Naive thymus-derived CD8-positive, alpha-beta T cell (primary cell): Measurements from ENCODE around the gene LEMD2. TPM values are rescaled to one million over a fixed set of nuclear protein-coding genes. Genes with fewer than 3 reads are reported as not detected.
A peak's percentile ranks its signal among the peaks of the same experiment; 100 is the strongest.

Source experiments
- ATAC-seq, 2 donors: fragments of 150-1000 bp; cut with Tn5 transposase in 1 of 2; sonication (Bioruptor Pico), chemical (Tn5 transposase) in 1 of 2; 1 replicate in 1 of 2; 2 replicates in 1 of 2; pipeline ENCODE4 v1.10.0; 2021; ENCODE audit warnings: mild to moderate bottlenecking in 2 of 2, moderate library complexity in 2 of 2
- POLR2A ChIA-PET: fragments of 350-600 bp; sonication (Branson Sonifier 250); formaldehyde crosslinking; loops from one replicate; lab custom pipeline; 2021; ENCODE audit warnings: antibody characterized with exemption; lab: Charles Lee
- DNase-seq, 10 donors: peaks; one replicate each; pipeline versions ENCODE4 v3.0.0 to v3.0.0-alpha.2; 2020 to 2022
- H3K27ac Mint-ChIP-seq, 10 donors: one replicate each; pipeline ENCODE4 v1.8.0; 2020 to 2022; ENCODE audit warnings: mild to moderate bottlenecking in 10 of 10, mixed read lengths in 10 of 10, moderate library complexity in 4 of 10, inconsistent platforms in 1 of 10
- H3K27me3 Mint-ChIP-seq, 5 donors: one replicate each; pipeline ENCODE4 v1.8.0; 2021 to 2022; ENCODE audit warnings: mixed read lengths in 5 of 5
- H3K36me3 Mint-ChIP-seq, 3 donors: one replicate each; pipeline ENCODE4 v1.8.0; 2020 to 2022; ENCODE audit warnings: mixed read lengths in 3 of 3, mild to moderate bottlenecking in 2 of 3, inconsistent platforms in 1 of 3
- H3K4me1 Mint-ChIP-seq, 4 donors: one replicate each; pipeline ENCODE4 v1.8.0; 2021 to 2022; ENCODE audit warnings: mixed read lengths in 4 of 4
- H3K4me3 Mint-ChIP-seq, 10 donors: one replicate each; pipeline ENCODE4 v1.8.0; 2020 to 2022; ENCODE audit warnings: mild to moderate bottlenecking in 10 of 10, mixed read lengths in 10 of 10, moderate library complexity in 6 of 10, inconsistent platforms in 1 of 10
- H3K9me3 Mint-ChIP-seq, 9 donors: one replicate each; pipeline ENCODE4 v1.8.0; 2020 to 2022; ENCODE audit warnings: mixed read lengths in 9 of 9, mild to moderate bottlenecking in 3 of 9, inconsistent platforms in 1 of 9, moderate library complexity in 1 of 9
- polyA plus RNA-seq, 3 donors: library from polyadenylated mRNA; unstranded; fragments of 300-500 nt; fragmentation: Illumina TruSeq; gene quantifications; one replicate each; pipeline ENCODE4 v1.2.3, GENCODE V29; 2021
- total RNA-seq, 8 experiments: library from RNA in 2 of 8; stranded (reverse) in 2 of 8; gene quantifications; one replicate each; pipeline ENCODE4 v1.2.3 and lab custom pipeline; 2021 to 2026

Gene LEMD2
- total and polyA plus RNA-seq, 5 experiments from 2014 or later: 24.6 to 128 (median 43.9) TPM

DNA sequence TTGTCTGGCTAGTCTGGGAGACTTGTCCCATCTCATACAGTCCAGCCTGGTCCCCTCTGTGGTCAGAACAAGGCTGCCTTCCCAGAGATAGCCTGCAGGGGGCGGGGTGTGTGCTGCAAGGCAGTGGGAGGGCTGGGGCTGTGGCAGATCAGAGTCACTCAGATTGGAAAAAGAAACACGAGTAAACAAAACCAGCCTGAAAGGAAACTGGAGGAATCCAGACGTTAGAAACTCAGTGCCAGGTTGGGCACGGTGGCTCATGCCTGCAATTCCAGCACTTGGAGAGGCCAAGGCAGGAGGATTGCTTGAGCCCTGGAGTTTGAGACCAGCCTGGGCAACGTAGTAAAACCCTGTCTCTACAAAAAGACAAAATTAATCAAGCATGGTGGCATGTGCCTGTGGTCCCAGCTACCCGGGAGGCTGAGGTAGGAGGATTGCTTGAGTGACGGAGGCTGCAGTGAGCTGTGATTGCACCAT, 20.2 kb downstream of the LEMD2 start:
- peak overlapping the region in 1 of 10 donors; percentile 68 for H3K27ac Mint-ChIP-seq
- ATAC-seq: peak; percentile 61 to 67

DNA sequence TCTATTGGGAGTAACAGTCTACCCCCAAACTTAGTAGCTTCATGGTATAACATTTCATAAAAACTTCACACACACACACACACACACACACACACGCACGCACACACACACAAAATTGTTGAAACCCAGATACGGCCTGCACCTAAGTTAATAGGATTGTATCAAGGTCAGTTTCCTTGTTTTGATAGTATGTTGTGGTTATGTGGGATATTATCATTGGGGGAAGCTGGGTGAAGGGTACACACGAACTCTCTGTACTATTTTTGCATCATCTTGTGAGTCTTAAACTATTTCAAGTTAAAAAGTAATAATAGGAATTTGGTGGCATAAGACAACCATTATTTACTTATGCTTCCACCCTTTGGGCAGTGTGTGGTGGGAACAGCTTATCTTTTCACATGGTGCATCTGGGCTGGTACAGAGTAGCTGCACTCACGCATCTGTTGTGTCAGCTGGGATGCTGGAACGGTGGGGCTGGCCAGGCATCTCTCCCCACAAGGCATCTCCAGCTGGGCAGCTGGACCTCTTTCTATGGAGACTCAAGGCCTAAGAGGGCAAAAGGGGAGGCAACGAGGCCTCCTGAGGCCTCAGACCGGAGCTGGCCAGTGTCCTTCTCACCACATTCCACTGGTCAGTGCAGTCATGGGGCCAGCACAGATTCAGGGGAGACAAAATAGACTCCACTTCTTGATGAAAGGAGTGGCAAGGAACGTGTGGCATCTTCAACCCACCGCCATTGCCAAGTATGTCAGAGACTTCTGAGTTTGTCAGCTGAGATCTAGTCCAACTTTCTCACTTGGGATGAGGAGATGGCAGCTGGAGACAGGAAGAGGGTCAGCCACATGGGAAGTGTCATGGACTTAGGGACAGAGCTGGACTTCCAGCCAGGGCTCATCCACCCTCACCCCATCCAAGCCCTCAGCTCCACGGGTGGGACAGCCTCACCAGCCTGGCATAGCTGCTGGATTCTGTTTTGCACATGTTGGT, 21.7 kb downstream of the LEMD2 start:
- Mint-ChIP-seq H3K4me3 (no peak overlapping the region), H3K27me3 (peaks cover 2 to 40% (median 17%) of the 10 kb centered on the region in 5 donors), H3K9me3 (peaks cover 0 to 1% (median 0%) of the 10 kb centered on the region in 9 donors), H3K4me1 (peaks cover 5 to 17% (median 10%) of the 10 kb centered on the region in 4 donors), H3K36me3 (peaks cover 0 to 6% (median 0%) of the 10 kb centered on the region in 3 donors), H3K27ac (no peak overlapping the region)
- ATAC-seq (no peak), DNase-seq (no peak)
- POLR2A ChIA-PET: interaction anchor here (0.8 kb wide), 1 partner anchor 9 kb away, joined by 3 read pairs; no protein-coding TSS in a partner anchor

More for the DNA sequence above, 20.2 kb downstream of the LEMD2 start:
- H3K4me1 Mint-ChIP-seq: peaks cover 8 to 22% (median 16%) of the 10 kb centered on the region in 4 donors
- H3K27me3 Mint-ChIP-seq: peaks cover 1 to 37% (median 16%) of the 10 kb centered on the region in 5 donors
- H3K9me3 Mint-ChIP-seq: peaks cover 0 to 1% (median 0%) of the 10 kb centered on the region in 9 donors
- POLR2A ChIA-PET: no interaction called here
- H3K4me3 Mint-ChIP-seq: no peak overlapping the region
- DNase-seq: peak; percentile 39 to 84 (median 60)
- peaks cover 0 to 21% (median 0%) of the 10 kb centered on the region in 3 donors for H3K36me3 Mint-ChIP-seq

DNA sequence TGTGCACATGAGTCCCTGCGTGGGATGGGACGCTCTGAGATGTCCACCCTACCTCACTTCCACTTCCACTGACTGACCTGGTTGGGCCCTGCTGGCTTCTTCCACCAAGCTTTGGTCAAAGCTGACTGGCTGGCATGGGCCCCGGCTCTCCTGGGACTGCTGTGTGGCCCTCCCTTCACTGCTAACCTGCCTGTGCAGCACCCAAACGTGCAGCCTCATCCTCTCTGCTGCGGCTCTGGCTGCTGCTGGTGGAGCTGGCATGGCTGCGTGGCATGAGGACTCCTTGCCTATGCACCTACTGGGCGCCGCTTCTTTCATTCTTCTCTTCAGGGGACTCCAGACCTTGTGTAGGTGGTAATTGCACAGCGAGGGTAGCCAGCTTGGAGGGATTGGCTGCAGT, 23.6 kb downstream of the LEMD2 start:
- peaks cover 0 to 2% (median 0%) of the 10 kb centered on the region in 3 donors for H3K36me3 Mint-ChIP-seq
- H3K4me1 Mint-ChIP-seq: peaks cover 0 to 17% (median 5%) of the 10 kb centered on the region in 4 donors
- peaks cover 2 to 40% (median 19%) of the 10 kb centered on the region in 5 donors for H3K27me3 Mint-ChIP-seq
- H3K9me3 Mint-ChIP-seq: peaks cover 0 to 1% (median 0%) of the 10 kb centered on the region in 9 donors
- H3K27ac Mint-ChIP-seq: no peak overlapping the region
- H3K4me3 Mint-ChIP-seq: no peak overlapping the region
- DNase-seq (no peak), ATAC-seq (no peak)
- POLR2A ChIA-PET: interaction anchor here (0.7 kb wide), 1 partner anchor 65 kb away, joined by 3 read pairs; no protein-coding TSS in a partner anchor

DNA sequence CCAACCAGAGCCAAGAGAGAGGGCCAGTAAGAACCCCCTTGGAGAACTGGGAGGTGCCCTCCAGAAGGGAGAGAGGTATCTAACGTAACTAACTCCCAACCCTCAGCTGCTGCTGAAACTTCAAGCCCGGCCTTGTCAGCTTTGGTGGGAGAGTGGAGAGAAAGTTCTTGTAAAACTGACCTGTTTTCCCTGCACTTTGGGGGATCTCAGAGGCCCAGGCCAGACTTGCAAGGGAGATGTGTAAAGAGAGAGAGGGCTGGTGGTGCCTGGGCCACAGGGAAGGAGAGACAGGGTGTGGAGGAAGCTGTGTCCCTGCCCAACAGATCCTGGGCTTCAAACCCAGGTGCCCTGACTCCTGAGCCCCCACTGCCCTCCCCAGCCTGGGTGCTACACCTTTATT, 24.9 kb downstream of the LEMD2 start:
- DNase-seq: no peak
- peaks cover 0 to 19% (median 5%) of the 10 kb centered on the region in 4 donors for H3K4me1 Mint-ChIP-seq
- H3K9me3 Mint-ChIP-seq: peaks cover 0 to 1% (median 0%) of the 10 kb centered on the region in 9 donors
- no peak overlapping the region for H3K4me3 Mint-ChIP-seq
- no peak for ATAC-seq
- H3K27ac Mint-ChIP-seq: peak overlapping the region in 1 of 10 donors; percentile 49
- peaks cover 0 to 2% (median 0%) of the 10 kb centered on the region in 3 donors for H3K36me3 Mint-ChIP-seq
- POLR2A ChIA-PET: no interaction called here
- H3K27me3 Mint-ChIP-seq: peaks cover 2 to 40% (median 19%) of the 10 kb centered on the region in 5 donors

DNA sequence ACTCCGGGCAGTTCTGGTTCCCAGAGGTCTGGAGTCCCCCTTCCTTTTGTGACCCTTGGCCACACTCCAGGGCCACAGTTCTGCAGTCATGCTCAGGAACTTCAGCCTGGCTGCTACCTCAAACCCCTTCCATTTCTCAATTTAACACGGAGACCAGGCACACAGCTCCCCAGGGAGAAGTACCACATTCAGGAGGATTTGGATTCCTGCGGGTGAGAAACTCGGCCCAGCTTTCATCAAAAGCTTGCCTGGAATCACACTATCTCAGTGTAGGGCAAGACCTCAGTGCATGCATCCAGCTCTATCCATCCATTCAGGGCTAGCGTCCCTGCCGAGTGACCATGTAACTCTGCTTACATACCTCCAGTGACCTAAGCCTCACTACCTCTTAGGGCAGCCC, 25.4 kb downstream of the LEMD2 start:
- Mint-ChIP-seq H3K27ac (peak overlapping the region in 1 of 10 donors; percentile 50), H3K9me3 (peaks cover 0 to 1% (median 0%) of the 10 kb centered on the region in 9 donors), H3K4me1 (peaks cover 0 to 15% (median 5%) of the 10 kb centered on the region in 4 donors), H3K27me3 (peaks cover 1 to 40% (median 17%) of the 10 kb centered on the region in 5 donors), H3K36me3 (peaks cover 0 to 2% (median 0%) of the 10 kb centered on the region in 3 donors), H3K4me3 (no peak overlapping the region)
- ATAC-seq (no peak), DNase-seq (no peak)
- POLR2A ChIA-PET: no interaction called here

DNA sequence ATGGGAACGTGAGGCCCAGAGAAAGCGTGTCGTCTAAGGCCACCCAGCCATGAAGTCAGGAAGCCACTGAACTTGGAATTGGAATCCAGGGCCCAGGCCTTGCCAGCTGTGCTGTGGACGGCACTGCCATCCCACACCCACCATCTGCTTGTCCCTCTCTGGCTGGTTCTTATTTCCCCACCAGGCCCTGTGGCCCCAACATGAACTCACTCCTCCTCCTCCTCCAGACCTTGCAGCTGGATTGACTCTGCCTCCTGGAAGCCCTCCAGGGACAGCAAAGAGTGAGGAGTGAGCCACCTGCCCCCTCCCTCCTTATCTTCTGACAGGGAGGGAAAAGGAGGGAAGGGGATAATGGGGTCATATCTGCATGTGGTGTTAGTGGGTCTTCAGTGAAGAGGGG, 26.2 kb downstream of the LEMD2 start:
- peaks cover 0 to 13% (median 4%) of the 10 kb centered on the region in 4 donors for H3K4me1 Mint-ChIP-seq
- DNase-seq (no peak), ATAC-seq (no peak)
- H3K9me3 Mint-ChIP-seq: peaks cover 0 to 1% (median 0%) of the 10 kb centered on the region in 9 donors
- no peak overlapping the region for H3K27ac Mint-ChIP-seq
- peaks cover 0 to 2% (median 0%) of the 10 kb centered on the region in 3 donors for H3K36me3 Mint-ChIP-seq
- H3K4me3 Mint-ChIP-seq: no peak overlapping the region
- POLR2A ChIA-PET: no interaction called here
- H3K27me3 Mint-ChIP-seq: peaks cover 1 to 40% (median 12%) of the 10 kb centered on the region in 5 donors

DNA sequence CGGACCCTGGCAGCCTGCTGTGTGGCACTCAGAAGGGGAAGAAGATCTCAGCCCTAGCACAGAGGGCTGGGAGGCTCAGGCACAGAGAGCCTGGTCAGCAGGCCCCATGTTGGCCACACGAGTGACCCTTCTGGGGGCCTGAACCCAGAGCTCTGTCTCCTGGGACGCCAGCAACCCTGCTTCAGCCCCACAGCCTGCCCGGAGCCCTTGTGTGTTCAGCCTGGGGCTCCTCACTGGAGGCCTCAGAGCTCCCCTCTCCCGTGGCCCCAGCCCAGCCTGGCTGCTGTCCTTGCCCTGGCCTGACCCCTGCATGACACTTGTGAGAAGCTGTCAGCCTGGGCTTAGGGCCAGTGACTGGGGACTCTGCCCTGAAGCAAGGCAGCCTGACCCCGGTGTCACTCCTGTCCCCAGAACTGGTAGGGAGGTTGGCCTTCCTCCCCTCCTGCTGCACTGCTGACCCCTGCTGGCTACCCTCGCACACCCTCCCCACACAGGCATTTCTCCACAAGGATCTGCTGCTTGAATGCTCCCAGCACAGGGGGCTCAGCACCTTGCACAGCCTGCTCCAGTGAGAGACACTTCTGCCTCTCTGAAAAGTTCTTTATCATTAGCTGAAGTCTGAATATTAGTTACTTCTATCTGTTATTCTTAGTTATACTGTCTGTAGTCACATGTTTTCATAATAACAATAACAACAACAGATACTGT, 26.9 kb downstream of the LEMD2 start:
- H3K27me3 Mint-ChIP-seq: peaks cover 1 to 35% (median 8%) of the 10 kb centered on the region in 5 donors

DNA sequence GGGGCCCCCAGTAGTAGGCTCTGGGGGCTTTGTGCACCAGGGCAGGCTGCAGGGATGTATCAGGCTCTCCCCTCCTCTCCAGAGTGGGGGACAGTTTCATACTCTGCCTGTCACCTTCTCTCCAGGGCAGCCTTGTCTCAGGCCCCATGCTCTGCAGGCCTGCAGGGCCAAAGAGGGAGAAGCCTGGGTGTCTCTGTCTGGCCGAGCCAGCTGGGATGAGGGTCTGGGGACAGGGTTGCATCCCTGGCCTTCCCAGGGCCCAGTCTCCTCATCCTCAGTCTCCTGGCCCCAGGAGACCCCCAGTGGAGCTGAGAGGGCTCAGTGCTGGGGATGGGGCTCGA, 27.4 kb downstream of the LEMD2 start:
- Mint-ChIP-seq H3K4me1 (peaks cover 0 to 15% (median 4%) of the 10 kb centered on the region in 4 donors), H3K9me3 (no peaks in the 10 kb centered on the region), H3K4me3 (no peak overlapping the region), H3K36me3 (peaks cover 0 to 2% (median 0%) of the 10 kb centered on the region in 3 donors), H3K27ac (no peak overlapping the region), H3K27me3 (peaks cover 1 to 30% (median 8%) of the 10 kb centered on the region in 5 donors)
- ATAC-seq (no peak), DNase-seq (no peak)
- POLR2A ChIA-PET: interaction anchor here (0.9 kb wide), 1 partner anchor 163 kb away, joined by 4 read pairs; no protein-coding TSS in a partner anchor

More for the DNA sequence above, 26.9 kb downstream of the LEMD2 start:
- Mint-ChIP-seq H3K4me3 (no peak overlapping the region), H3K36me3 (peaks cover 0 to 2% (median 0%) of the 10 kb centered on the region in 3 donors), H3K27ac (peak overlapping the region in 2 of 10 donors; percentile 31 to 54), H3K4me1 (peaks cover 0 to 15% (median 4%) of the 10 kb centered on the region in 4 donors), H3K9me3 (peaks cover 0 to 1% (median 0%) of the 10 kb centered on the region in 9 donors)
- DNase-seq (peak in 5 of 10 donors; percentile 10 to 34 (median 23)), ATAC-seq (peak; percentile 38 to 59)
- POLR2A ChIA-PET: no interaction called here

DNA sequence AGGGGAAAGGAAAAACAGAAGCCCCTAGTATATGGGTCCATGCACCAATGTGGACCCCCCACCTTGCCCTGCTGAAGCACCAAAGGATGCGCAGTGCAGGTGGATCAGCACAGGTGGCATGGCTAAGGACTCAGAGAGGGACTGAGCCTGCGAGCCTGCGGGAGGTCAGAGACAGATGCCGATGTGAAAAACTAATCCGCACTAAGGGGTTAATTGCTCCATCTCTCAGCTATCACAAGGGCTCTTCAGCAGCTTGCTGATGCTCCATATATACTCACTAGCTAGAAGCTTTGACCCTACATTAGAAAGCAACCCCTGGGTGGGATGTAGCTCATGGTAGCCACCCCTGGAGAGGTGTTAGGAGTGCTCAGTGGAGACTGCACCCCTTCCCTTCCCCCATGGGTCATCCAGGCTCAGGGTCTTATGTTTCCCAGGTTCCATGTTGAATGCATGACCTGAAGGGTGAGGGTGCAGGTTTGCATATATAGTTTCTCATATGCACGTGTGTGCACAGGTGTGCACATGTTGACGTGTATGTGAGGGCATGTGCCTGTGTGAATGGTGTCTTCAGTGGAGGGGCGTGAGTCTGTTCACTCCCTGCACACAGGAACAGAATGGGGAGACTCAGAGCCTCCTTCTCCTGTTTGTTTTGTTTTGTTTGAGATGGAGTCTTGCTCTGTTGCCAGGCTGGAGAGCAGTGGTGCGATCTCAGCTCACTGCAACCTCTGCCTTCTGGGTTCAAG, 28.9 kb downstream of the LEMD2 start:
- Mint-ChIP-seq H3K27me3 (peaks cover 1 to 15% (median 6%) of the 10 kb centered on the region in 5 donors), H3K9me3 (no peaks in the 10 kb centered on the region), H3K4me1 (peaks cover 0 to 15% (median 4%) of the 10 kb centered on the region in 4 donors), H3K36me3 (no peaks in the 10 kb centered on the region), H3K4me3 (no peak overlapping the region), H3K27ac (peak overlapping the region in 1 of 10 donors; percentile 62)
- DNase-seq: no peak
- no peak for ATAC-seq
- POLR2A ChIA-PET: no interaction called here

DNA sequence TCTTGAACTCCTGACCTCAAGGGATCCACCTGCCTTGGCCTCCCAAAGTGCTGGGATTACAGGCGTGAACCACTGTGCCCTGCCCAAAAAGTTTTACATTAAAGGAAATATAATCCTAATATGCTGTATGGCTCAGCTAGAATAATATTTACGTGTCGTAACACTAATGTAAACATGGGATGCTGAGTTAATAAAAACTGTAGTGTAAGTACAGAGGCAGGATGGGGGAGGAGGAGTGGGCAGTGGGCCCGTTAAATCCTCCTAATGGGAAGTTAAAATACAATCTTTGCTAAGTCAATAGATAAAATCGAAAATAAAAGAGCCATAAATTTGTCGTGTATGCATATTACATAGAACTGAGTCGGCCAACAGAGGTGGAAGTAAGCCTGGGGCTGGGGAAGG, 30.1 kb downstream of the LEMD2 start:
- Mint-ChIP-seq H3K27ac (no peak overlapping the region), H3K9me3 (no peaks in the 10 kb centered on the region), H3K4me1 (peaks cover 0 to 15% (median 4%) of the 10 kb centered on the region in 4 donors), H3K4me3 (no peak overlapping the region), H3K27me3 (peaks cover 1 to 6% (median 3%) of the 10 kb centered on the region in 5 donors), H3K36me3 (no peaks in the 10 kb centered on the region)
- no peak for ATAC-seq
- POLR2A ChIA-PET: no interaction called here
- DNase-seq: no peak

DNA sequence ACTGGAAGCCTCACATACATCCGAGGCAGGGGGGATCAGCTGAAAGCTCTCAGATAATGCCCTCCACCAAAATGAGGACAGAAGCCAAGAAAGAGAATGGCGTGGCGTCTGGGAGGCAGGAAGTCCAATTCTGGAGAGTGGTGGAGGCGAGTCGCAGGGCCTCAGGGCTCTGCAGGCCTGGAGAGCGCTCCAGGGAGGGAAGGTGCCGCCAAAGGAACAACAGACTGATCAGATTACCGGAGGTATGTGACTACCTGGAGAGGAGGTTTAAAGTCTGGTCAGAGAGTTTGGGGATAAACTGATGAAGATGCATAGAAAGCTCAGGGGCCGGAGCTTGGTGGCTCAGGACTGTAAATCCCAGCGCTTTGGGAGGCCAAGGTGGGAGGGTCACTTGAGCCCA, 31.0 kb downstream of the LEMD2 start:
- H3K9me3 Mint-ChIP-seq: no peaks in the 10 kb centered on the region
- H3K36me3 Mint-ChIP-seq: no peaks in the 10 kb centered on the region
- ATAC-seq (no peak), DNase-seq (no peak)
- H3K27me3 Mint-ChIP-seq: peaks cover 0 to 6% (median 1%) of the 10 kb centered on the region in 5 donors
- no peak overlapping the region for H3K27ac Mint-ChIP-seq
- POLR2A ChIA-PET: no interaction called here
- peaks cover 0 to 15% (median 4%) of the 10 kb centered on the region in 4 donors for H3K4me1 Mint-ChIP-seq
- no peak overlapping the region for H3K4me3 Mint-ChIP-seq
